Left lobe of liver (tissue), 2 donors: ENCODE data around the gene IL17C. TPM values are rescaled to one million over a fixed set of nuclear protein-coding genes. Genes with fewer than 3 reads are reported as not detected.

Source experiments
- ATAC-seq: fragments of 200-7000 bp; cut with Tn5 transposase; one replicate; pipeline ENCODE4 v1.9.1; 2020; ENCODE audit warnings: mild to moderate bottlenecking, moderate library complexity
- DNase-seq: peaks from one replicate; pipeline ENCODE4 v3.0.0-alpha.2; 2020; ENCODE audit warnings: low spot score
- total RNA-seq: library from RNA; stranded (reverse); gene quantifications from one replicate; pipeline ENCODE4 v1.2.1, GENCODE V29; 2021
- donor health status: DM: no; HTN: no; CAD: no; lungs with moderate emphysema.
- donor health status: DM: no; HTN: yes; CAD: no.

The IL17C gene
- total RNA-seq, 1 donor from 2014 or later = not detected

DNA sequence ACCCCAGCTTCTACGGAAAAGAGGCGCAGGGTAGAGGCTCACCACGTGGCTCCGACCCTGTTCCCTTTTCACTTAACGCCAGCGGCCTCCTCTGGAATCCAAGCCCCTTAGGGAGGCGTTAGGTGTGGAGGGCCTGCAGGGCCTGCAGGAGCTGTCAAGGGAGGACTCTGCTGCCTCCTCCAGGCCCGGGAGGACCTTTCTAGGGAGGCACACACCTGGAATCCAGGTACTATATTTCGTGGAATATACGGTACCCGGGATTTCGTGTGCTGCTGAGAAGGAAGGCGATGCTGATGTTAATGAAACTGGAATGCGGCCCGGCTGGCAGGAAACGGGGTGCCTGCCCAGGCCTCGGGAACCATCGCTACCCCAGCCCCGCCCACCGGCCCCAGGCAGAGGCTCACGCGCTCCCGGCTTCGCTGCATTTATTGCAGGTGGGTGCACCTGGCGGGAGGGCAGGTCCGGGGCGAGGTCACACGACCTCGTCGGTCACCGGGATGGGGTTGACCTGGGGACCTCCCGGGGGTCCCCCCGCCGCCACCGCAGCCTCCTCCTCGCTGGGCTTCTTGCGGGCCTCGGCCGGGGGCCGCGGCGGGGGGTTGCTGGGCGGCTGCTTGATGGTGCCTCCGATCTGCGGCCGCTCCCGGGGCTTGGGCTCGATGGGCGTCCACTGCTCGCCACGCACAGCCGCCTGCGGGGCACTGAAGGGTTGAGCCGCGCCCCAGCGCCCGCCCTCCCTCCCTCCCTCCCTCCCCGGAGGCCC is 4.7 kb downstream of the IL17C start:
- DNase-seq = no peak
- no peak for ATAC-seq

DNA sequence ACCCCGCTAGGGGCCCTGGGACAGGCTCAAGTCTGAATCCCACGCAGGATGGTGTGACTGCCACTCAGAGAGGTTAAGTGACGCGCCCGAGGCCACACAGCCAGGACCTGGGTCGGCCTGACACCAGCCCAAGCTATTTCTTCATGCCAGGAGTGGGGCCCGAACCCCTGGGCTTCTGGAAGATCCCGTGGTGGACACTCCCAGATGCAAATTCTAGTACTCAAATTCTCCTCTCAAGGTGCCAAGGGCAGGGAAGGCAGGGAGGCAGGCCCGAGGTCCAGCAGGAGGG is 5.2 kb downstream of the IL17C start:
- no peak for DNase-seq
- no peak for ATAC-seq

DNA sequence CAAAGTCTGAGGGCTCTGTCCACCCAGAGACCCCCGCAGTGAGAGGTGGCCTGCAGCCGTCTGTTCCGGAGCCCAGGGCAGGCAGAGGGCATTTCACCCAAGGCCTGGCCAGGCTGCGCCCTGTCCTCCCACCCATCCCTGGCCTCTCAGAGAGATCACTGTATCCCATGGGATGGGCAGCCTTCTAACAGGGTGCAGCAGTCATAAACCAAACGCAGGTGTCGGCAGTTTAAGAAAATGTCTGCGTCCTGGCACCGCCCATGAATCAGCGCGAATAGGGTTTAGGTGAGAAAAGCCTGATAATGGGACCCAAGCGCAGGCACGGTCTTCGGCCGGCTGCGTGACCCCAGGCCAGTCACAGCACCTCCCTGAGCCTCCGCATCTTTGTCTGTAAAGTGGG is 7.1 kb downstream of the IL17C start:
- DNase-seq = no peak
- ATAC-seq = no peak

DNA sequence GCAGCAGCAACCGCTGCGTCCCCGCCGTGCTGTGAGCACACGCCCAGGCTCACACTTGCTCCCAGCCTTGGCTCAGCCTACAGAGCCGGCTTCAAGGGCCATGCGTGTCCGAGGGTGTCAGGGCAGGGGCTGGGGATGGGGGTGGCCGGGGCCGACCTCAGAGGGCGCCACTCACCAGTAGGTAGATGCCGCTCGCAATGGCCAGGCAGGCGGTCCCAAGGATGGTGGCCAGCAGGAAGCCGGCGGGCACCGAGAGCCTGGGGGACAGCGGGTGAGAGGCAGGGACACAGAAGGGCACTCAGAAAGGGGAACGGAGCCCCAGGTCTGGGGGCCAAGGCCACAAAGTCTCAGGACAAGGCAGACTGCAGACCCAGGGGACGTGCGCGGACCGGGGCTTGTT is 7.6 kb downstream of the IL17C start:
- ATAC-seq = no peak
- DNase-seq = no peak

DNA sequence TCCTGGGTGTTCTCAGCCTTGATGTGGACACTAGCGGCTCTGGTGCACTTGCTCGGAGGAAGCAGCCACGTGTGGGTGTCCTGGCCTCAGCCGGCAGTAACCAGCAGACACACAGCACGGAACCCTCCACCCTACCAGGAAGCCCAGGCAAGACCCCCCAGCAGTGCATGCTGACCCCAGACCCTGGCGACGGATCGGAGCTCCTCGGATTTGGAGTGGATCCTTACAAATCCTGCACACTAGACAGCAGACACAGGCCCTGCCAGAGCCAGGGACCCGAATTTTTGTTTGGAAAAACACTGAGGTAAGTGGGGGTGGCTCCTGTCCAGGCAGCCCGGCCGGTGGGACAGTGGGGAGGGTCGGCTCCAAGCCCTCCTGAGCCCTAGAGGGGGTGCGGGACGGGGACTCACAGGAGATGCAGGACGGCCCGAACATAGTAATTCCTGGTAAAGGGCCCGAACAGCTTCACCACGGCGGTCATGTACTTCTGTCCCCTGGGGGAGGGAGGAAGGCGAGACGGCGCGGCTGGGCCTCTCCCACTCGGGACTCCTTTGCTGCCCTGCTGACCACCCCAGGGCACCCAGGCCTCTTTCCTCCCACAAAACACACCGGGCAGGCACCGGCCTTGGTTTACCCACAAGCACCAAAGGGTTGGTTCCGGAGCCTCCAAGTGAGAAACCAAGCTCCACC is 8.1 kb downstream of the IL17C start:
- ATAC-seq = no peak
- no peak for DNase-seq

DNA sequence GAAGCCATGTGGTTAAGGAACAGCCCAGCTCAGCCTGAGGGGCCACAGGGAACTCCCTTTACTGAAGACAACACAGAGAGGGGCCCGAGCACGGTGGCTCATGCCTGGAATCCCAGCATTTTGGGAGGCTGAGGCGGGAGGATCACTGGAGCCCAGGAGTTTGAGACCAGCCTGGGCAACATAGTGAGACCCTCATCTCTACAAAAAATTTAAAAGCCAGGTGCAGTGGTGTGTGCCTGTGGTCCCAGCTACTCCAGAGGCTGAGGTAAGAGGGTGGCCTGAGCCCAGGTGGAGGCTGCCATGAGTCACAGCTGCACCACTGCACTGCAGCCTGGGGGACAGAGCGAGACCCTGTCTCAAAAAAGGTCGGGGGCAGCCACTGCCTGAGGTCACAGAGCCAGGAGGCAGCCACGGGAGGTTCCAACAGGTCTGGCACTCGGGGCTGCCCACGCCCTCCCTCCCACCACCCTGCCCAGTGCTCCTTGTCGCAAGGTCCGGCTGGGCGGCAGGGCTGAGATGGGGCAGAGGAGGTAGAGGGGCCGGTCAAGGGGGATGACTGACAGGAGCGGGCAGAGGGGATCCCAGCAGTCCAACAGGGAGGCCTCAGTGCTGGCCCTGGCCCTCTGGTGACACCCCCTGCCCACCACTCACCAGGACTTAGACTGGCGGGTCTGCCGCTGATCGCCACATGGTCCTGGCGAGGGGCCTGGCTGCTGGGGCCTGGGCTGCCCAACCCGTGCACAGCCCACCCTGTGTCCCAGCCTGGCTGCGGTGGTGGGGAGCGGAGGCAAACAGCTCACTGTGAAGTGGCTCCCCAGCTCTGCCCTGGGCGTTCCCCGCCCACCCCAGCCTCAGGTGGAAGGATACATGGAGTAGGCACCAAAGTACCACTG is 9.1 kb downstream of the IL17C start:
- DNase-seq = no peak
- ATAC-seq = no peak

DNA sequence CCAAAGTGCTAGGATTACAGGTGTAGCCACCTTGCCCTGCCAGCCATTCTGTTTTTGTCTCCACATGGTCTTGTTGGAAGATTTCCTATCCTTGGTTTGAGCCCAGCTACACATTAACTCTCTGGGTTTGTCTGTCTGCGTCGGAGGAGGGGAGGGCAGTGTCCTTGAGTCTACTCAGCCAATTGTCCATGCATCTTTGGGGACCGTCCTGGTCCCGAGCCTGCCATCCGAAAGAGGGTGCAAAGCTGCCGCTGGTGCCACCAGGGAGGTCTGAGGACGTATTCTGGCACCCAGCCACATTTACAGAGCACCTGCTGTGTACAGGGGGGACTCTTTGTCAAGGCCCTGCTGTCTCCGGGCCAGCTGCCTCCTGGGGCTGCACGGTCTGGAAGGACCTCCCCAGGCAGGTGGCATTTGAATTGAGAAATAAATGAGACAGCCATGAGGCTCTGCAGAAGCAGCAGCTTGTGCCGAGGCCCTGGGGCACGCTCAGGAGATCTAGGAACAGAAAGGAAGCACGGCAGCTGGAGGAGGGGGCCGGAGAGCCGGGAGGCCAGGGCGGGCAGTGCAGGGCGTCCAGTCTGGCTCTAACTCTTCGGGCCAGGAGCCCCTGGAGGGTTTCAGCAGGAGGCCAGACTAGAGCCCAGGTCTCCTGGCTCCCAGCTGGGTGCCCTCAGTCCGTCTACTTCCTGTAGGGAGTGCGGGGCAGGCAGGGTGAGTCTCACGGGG is 11.0 kb downstream of the IL17C start:
- ATAC-seq = no peak
- no peak for DNase-seq

DNA sequence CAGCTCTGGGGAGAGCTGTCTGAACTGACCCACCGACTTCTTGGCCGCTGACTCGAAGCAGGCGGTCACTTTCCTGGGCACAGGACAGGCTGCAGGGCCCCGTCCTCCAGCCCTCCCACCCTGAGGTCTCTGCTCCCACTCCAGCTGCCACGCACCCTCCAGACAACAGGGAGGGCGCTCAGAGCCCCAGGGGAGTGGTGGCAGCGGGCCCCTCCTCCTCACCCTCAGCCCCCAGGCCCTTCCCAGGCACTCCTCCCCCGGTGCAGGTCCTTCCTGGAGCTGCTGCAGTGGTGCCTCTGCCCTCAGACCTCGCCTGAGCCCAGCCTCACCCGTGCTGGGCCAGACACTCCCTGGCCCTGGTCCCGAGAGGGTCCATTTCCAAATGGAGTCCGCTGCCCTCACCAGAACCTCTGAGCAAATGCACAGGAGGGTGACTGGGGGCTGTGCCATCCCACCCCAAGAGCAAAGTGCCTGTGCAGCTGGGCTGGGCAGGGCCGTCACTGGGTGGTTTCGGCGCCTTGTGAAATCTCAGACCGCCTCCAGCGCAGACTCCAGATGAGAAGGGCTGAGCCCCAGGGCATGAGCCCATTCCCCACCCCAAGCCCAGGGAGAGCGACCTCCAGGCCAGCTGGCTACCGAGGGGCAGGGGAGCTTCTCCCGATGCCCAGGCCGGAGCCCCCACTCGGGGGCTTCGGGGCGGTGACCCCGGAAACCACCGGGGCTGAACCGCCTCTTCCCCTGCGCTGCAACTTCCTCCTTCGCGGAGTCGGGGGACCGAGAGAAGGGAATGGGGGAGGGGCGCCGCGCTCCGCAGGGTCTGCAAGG is 11.8 kb downstream of the IL17C start:
- ATAC-seq (peak; percentile 16), DNase-seq (no peak)

DNA sequence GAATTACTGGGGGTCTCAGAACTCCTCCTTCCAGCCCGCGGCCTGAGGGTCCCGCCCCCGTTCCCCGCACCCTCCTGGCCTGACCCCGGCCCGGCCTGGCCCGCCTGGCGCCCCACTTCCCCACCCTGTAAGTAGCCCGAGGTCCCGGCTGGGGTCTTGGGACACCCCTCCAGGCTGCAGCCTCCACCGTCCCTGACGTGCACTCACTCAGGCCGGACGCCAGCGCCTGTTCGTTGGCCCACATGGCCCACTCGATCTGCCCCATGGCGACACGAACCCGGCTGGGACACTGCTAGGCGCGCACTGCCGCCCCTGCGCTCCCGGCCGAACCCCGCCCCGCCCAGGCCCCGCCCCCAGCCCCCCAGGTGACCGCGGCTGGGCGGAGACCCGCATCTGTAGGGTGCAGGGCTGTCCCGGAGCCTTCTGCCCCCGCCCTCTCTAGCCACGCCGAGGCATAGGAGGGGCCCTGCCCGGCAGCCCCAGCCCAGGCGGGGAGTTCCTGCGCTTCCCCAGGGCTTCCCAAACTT is 12.4 kb downstream of the IL17C start, which contains the start of gene CYBA:
CYBA (minus strand) TSS at position 305 of the 527 bp plus-strand sequence; CDS start at position 265, 40 bp downstream.
- ATAC-seq = peak; percentile 76

DNA sequence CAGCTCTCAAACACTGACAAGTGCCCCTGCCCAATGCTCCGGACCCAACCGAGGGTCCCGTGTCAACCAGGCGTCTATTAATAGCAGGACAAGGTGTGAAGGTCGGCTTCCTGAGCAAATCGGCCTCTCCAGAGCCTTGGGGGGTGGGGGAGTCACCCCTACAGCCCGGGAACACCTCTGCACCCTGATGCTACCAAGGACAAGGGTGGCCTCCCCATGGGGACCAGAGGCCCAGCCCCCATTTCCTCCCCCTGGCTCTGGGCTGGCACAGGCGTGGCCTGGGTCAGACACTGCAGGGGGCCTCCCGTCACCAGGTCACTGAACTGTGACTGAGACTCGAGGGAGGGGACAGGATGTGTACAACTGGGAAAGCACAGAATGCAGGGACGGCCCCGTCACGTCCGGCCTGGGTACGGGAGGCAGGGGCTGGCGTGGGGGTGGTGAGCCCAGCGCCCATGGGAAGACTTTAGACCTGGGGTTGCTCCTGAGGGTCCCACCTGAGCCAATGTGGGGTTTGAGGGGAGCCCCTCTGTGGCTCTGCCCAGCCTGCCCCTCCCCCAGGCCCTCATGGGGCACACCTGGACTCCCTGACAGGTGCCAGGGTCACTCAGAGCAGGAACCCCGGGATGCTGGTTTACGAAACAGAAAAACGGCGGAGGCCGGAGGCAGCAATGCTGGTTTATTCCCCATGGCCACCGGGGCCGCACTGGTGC is 13.1 kb downstream of the IL17C start:
- DNase-seq (no peak), ATAC-seq (peak; percentile 60)

More for the DNA sequence above, 12.4 kb downstream of the IL17C start, which contains the start of gene CYBA:
- DNase-seq = peak; percentile 70

DNA sequence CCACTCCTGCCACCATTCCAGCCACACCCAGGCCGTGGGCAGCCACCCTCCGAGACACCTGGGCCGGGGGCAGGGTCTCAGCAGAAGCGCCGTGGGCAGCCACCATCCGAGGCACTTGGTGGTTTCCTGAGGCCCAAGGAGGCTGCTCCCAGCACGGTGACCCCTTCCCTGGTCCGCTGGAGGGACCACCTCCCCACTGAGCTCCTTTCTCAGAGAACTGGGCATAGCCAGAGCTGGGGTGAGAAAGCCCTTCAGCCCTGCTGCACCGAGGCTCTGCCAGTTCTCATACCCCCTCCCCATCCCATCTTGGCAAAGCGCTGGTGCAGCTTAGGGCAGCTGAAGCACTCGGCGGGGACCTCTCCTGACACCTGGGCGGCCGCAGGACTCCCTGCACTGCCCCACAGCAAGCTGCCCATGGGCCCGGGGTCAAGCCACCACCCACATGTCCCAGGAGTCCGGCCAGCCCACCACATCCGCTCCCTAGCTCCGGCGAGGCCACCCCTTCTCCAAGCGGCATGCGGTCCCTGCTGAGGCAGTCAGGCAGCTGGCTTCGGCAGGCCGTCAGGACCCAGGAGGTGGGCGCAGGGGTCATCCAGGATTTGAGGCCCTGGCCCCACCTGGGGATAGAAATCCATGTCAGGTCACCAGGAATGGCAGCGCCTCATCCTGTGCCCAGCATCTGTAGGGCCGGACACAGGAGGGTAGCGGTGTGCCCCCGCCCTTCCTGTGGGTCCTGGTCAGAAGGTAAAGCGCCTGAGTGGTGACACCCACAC is 13.8 kb downstream of the IL17C start:
- no peak for DNase-seq
- ATAC-seq = no peak

DNA sequence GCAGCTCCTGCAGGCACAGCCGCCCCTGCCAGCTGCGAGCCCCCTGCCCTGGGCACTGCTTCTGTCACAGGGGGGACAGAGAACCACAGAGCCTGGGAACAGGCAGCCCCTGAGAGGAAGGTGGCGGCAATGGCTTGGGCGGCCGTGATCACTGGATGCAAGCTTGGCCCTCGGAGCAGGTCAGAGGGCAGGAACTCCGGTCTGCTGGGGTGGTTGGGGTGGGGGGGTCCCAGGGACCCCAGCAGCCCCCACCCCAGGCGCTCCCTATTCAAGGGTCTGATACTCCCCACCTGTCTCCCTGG is 14.3 kb downstream of the IL17C start:
- DNase-seq = no peak
- no peak for ATAC-seq

DNA sequence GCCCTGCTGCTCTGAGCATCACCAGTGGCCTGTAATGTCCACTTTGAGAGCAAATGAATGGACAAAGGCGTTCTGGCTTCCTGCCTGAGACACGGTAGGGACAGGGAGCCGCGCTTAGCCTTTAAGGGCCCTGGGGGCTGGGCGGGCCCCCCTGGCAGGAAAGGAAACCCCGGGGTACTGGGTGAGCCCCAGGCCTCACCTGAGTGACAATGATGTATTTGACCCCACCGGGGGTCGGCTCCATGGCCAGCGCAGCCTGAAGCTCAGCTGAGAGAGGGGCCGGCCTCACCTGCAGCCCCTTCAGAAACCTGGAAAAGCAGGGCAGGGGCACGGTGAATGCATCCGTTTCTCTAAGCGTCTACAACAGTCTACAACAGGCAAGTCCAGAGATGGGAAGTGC is 14.7 kb downstream of the IL17C start:
- ATAC-seq = no peak
- no peak for DNase-seq

DNA sequence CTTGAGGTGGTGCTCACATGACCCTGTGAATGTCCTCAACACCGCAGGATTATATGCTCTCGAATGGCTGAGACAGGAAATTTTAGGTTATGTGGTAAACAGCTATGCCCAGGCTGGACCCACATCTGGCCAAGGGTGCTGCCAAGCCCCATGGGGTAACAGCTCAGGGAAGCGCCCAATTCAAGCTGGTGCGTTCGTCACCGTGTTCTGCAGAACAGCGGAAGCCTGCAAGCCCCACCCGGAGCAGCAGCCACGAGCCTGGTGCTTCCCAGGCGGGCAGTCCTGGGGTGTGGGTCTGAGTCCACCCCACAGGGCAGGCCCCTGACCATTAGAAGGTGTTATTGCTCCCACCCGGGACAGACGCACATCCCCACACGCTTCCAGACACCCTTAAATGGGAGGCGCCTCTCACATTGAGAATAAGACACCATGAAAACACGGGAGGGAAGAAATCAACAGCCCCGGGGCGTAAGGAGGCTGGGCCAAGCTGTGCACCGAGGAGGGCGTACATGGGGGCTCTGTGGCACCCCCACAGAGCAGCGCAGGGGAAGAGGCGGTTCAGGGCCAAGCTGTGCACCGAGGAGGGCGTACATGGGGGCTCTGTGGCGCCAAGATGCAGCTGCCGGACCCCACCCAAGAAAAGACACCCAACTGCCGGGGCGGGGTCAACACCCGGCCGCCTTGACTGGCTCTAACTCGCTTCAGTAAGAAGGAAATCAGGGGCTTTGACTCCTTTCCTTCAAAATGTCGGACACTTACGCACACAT is 15.4 kb downstream of the IL17C start:
- no peak for ATAC-seq
- no peak for DNase-seq

DNA sequence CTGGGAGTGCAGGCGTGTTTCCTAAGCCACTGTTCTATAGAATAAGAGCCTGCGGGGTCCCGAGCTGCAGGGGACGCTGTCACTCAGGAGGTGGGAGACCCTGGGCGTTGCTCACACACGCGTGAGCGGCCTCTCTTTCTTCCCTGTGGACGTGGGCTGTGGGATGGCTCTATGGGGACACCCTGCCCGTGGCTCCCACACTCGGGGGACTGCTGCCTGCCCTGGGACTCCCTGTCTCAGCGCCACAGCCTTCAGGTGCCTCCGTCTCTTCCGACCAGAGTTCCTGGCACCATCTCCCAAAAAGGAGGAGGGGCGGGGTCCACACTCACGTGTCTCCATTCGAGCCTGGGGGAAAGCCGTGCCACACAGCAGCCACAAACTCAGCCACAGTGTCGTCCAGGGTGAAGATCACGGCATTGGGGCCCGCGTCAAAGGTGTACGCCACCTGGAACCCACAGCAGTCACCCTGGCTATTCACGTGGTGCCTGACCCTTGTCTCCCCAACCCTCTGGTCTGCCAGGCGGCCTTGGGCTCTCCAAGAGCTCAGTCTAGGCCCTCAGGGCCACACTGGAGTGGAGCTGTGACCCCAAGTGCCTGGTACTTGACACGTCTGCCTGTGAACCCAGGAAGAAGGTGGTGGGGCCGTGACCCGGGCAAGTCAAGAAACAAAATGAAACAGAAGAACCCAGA is 16.1 kb downstream of the IL17C start:
- DNase-seq (no peak), ATAC-seq (no peak)

DNA sequence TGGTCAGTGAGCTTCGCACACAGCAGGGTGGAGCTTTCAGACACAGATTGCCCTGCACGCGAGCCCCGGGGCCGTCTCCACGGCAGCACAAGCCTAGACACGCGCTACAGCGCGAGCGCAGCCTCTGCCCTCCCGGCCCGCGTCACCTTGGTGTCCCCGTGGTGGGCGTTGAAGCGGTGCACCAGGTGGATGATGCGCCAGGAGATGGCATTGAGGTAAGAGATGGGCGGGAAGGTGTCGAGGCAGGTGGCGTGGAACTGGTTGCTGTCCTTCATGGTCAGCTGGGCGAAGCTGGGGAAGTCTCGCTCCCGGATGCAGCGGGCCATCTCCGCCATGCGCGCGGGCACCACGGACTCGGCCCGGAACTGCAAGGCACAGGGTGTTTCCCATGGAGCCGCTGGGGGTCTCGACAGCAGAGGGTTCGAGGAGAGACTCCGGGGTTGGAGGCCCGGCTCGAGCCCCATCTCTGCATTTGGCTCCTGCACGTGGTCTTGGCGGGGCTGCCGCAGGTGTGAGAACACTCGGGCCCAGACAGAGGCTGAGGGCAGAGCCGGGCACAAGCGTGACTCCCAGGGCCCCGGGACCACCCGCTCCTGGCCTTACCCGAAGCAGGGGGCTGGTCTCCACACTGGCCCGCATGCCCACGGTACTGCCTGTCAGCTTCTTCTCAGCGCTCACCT is 16.8 kb downstream of the IL17C start:
- ATAC-seq (no peak), DNase-seq (no peak)
